CD4-positive, alpha-beta T cell treated with Interleukin-4 for 4 hours (primary cell): ENCODE data around the gene GJC2.

Experiments used
- DNase-seq: peaks from one replicate; pipeline ENCODE4 v3.0.0-alpha.2; 2020

Gene GJC2

DNA sequence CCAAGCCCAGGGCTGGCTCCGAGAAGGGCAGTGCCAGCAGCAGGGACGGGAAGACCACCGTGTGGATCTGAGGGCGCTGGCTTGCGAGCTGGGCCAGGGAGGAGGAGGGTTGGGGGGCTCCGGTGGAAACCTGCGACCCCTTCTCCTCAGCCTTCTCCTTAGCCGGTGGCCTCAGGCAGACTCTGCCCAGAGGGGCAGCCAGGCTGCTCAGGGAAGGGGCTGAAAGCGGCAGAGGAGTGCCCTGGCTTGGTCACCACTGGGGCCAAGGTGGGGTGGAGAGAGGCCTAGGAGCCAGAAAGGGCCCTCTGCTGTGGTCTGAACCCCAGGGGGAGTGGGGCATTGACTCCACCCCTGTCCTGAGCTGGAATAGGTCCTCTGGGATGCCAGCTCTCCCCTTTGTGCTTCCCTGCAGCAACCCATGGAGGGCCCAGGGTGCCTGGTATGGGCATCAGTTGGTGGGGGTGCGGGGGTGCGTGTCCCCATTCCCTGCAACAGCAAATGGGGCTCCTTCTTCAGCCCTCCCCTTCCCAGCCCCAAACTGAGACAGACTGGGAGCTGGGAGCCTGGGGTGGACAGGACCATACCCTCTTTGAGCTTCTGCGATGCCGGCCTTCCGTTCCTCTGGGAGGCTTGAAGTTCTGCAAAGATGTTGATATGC is 9.4 kb downstream of the GJC2 start:
- DNase-seq, result no peak

DNA sequence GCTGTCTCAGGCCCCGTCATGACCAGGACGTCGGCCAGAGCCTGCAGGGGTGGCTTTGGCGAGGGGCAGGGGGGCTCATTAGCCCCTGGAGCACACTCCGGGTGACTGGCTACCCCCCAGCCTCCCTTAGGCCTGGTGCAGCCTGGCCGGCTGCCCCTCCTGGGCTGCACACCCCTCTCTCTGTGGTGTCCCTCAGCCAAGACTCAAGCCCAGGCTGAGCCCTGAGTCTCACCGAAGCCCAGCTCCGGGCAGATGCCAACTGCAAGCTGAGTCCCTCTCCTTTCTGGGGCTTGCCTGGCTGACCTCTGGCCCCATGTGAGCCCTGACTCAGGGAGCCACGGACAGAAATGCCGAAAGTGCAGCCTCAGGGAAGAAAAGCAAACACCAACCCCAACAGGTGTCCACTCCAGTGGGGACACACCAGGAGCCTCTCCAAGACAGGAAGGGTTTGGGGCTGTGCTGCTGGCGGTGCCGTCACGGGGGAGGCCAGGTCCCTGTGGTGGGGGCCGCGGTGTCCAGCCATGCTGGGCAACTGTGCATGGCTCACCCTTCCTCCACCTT is 10.6 kb downstream of the GJC2 start:
- DNase-seq, result no peak

DNA sequence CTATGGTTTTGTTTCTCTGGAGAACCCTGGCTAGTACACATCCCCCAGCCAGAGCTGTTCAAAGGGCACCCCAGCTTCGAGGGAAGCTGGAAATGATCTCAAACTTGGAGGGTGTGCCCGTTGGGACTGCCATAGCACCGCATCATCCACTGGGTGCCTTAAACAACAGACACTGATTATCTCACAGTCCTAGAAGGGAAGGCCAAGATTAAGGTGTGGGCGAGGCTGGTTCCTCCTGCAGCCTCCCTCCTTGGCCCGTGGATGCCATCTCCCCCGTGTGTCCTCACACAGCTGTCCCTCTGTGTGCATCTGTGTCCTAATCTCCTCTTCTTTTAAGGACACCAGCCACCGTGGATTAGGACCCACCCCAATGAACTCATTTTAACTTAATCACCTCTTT is 11.6 kb downstream of the GJC2 start:
- no peak for DNase-seq

DNA sequence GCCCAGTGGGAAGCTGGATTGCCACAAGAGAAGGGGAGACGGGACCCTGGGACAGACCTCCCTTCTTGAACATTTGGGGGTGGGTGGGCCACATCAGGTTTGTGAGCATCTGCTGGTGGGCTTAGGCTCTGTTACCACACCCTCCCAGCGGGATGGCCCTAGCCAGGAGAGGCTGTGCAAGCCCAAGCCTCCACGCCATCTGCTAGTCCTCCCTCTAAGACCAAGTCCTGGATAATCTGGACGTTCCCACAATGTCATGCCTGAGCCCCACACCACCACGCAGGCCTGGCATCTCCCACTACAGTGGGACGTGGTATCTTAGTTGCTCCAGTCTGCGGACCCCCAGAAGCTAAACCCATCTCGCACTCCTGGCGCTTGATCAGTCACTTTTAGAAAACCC is 12.1 kb downstream of the GJC2 start:
- no peak for DNase-seq

DNA sequence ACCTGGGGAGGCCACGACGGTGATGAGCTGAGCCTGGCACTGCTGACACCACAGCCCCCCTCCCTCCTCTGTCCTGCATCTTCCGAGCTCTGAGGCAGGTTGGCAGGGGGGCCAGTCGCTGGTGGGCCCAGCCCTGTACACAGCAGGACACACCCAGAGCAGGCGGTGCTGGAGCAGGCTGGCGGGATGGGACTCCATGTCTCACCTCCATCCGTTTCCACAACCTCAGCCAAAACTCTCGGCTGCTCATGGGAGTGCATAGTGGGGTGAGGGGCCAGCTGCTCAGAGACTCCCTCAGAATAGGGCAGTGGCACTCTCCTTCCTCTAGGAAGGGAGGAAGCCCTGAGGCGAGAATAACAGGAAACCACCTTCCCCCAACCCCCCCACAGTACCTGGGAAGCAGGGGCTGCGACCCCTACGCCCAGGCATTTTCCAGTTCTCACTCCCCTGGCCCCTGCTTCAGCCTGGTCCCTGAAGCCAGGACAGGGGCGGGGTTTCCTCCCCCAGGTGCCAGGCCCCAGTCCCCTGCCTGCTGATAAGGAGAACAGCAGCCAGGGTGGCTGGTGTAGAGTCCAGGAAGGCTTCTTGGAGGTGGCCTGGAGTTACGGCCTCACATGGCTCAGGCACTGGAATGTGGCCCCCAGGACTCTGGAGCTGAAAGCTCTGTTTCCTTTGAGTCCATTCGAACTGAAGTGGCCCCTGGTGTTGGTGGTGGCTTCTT is 12.7 kb downstream of the GJC2 start:
- no peak for DNase-seq

DNA sequence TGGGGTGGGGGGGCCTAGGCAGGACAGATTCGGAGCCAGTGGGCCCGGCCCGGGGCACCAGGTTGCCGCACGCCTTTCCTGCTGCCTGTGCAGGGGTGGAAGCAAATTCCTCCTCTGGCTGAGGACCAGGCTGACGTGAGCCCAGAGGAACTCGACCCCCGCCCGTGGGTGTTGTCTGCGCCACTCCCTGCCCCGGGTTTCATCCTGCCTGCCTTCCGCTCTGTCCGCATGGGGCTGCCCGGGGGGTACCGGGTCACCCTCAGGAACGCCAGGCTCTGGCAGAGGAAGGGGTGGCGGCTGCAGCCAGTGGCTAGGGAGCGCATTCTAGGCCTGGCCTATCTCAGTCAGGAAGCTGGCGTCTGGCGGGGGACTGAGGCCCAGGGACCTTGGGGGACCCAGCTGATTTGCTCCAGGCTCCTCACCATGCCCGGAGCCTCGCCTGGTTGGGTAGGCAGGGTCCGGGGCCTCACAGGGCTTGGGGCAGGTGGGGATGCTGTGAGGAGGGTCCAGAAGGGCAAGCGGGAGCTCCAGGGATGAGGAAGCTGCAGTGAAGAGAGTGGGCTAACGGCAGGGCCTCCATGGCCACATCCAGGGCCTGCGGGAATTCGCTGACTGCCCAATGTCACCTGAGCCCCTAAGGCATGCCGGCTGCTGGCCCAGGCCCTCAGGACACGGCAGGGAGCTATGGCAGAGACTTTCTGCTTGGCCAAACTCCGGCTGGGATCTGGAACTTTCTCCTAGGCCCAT is 13.4 kb downstream of the GJC2 start:
- DNase-seq, result no peak

DNA sequence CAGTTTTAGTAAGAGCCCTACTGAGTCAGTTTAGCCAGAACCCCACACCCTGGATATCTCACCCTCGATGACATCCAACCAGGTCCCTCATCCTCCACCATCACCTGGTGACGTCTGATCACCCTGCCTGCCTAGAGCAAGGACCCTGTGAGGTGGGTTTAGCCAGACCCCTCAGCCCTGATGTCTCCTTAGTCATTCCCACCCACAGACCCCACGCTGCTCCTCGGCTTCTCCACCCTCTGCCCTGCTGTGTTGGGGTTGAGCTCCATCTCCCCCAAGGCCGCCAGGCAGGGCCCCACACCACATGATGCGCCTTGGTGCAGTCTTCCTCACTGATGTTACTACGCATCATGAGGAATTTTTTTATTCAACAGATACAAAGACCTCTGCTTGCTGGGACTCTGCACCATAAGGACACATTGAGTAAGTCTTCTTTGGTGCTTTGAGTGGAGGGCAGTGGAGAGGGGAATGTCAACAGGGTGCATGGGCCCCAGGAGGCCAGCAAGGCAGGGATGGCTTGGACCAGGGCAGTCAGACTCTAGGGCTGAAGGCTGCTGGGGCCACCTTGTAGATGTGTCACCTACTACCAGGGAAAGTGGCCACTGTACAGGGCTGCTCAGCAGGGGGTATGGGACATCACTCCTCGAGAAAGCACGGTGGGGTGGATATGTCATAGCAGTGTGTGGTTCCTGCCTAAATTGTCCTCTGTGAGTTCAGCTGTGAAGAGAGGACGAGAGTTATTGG is 14.2 kb downstream of the GJC2 start:
- DNase-seq, result no peak

DNA sequence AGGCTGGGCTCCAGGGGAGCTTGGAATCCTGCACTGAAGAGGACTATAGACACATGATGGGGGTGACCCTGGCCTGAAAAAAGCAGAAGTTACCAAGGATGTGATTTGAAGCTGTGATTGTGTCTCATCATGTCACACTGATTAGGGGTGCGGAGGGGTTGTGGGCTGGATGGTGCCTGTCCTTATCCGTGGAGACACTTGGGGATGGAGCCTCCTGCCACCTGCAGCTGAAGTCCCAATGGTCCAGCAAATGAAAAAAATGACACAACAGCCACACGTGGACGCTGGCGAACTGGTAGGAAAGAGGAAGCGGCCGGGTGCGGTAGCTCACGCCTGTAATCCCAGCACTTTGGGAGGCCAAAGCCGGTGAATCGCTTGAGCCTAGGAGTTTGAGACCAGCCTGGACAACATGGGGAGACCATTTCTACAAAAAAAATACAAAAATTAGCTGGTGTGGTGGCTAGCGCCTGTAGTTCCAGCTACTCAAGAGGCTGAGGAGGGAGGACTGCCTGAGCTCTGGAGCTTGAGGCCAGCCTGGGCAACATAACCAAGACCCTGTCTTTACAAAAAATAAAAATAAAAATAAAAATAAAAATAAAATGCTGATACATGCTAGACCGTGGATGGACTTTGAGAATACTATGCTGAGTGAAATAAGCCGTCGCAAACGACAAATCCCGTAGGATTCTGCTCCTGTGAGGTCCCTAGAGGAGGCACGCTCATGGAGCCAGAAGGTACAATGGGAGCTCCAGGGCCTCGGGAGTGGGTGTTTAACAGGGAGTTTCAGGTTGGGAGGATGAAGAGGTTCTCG is 15.0 kb downstream of the GJC2 start:
- no peak for DNase-seq

DNA sequence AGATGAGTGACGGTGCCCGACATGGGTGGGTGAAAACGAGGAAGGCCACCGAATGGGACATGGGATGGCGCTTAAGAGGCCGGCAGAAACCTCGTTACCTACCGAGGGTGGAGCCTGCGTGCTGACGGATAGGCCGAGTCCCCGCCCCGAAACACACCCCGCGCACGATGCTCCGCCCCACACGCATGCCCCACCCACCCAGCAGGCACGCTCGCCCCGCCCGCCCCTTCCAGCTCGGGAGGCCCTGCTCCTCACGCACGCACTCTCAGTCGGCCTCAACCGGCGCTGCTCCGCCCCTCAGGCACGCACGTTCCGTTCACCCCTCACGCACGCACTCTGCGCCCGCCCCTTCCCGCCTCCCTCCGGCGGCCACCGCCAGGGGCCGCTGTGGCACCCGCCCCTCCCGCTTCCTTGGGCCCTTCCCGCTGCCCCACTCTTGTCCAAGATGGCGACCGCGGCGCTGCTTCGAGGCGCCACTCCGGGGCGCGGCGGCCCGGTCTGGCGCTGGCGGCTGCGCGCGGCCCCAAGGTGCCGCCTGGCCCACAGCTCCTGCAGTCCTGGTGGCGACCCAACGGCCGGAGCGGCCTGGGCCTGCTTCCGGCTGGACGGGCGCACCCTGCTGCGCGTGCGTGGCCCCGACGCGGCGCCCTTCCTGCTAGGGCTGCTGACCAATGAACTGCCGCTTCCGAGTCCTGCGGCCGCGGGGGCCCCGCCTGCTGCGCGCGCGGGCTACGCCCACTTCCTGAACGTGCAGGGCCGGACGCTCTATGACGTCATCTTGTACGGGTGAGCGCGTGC is 15.8 kb downstream of the GJC2 start, which contains the start of gene IBA57:
Gene IBA57 (plus strand): TSS at position 433 of the 798 bp plus-strand sequence. CDS start 13 bp downstream, at position 446.
- DNase-seq, result peak; percentile 99

DNA sequence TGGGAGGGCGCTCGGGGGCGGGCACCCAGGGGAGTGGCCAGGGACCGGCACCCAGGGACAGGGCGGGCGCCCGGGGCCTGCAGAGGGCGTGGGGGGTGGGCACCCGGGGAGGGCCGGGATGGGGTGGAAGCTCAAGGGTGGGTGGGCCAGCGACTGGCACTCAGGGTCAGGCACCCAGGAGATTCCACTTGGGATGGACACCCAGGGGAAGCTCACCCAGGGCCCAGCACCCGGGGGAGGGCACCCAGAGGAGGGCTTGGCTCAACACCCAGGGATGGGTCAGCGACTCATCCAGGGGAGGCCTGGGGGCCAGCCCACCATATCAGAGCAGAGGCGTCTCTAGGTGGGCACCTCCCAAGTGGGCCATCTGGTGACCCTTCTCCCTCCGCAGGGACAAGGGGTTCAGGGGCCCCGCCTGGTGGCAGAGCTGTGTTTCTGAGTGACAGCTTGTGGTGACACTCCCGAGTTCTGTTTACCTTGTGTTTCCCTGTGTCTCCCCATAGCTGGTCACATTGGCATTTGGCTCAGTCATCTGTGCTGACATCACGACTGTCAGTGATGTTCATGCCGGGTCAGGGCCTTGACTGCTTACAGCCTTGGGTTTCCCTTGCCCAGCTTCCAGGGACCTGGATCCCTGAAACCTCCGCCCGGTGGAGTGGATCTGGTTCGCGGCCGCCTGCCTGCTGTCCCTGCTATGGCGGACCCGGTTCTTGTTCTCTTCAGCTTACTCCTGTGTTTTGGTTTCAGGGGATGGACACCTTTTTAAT is 16.6 kb downstream of the GJC2 start:
- peak; percentile 67 for DNase-seq

DNA sequence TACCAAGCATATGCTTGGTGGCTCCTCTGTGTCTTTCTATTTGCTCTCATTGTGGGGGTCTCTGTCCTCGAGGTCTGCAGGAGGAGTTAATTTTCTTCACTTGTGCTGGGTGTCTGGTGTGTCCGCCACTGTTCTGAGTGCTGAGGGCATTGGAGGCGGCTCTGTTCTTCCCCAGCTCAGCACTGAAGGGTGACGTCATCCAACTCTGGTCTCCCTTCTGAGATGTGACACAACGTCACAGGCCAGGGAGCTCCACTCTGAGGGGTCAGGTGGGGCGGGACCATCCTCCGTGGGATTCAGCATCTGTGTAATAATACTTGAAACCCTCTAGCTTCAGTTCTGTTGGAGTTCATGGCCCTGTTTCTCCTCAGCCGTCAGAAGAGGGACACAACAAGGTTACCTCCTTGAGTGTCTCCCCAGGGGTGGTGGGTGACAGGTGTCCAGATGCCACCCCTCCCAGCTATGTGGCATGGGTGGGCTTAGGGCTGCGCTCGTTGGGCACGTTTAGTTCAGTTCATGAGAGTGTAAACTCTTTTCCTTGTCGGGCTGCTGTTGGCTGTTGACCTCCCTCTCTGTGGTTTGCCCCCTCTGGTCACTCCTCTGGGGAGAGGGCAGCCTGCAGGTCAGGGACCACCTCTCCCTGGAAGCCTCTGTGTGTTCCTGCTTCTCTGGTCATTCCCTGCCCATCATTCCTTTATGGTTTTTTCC is 19.0 kb downstream of the GJC2 start:
- no peak for DNase-seq

DNA sequence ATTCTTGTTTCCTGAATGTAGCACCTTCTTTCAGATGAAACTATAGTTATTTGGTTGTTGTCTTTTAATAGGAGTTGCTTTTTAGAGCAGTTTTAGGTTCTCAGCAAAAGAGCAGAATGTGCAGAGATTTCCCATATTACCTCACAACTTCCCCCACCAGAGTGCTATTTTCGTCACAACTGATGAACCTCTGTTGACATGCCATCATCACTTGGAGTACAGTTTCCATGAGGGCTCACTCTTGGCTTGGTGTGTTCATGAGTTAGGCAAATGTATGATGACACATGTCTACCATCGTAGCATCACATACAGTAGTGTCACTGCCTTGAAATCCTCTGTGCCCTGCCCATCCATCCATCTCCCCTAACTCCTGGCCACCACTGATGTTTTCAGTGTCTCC is 19.6 kb downstream of the GJC2 start:
- no peak for DNase-seq

DNA sequence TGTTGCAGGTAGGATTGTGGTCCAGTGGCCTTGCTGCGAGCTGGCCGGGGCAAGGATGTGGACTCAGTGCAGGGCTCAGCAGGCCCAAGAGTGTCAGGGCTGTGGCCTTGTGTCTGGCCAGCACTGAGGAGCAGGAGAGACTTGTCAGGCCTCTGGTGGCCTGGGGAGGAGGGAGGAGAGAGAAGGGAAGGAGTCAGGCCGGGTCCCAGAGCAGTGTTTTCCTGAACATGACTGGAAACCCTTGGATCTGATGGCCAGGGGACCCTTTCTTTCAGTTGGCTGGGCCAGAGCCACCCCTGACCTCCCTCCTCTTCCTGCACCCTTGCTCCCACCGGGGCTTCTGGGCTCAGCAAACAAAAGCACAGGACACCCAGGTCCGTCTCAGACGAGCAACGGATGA is 20.9 kb downstream of the GJC2 start:
- no peak for DNase-seq

DNA sequence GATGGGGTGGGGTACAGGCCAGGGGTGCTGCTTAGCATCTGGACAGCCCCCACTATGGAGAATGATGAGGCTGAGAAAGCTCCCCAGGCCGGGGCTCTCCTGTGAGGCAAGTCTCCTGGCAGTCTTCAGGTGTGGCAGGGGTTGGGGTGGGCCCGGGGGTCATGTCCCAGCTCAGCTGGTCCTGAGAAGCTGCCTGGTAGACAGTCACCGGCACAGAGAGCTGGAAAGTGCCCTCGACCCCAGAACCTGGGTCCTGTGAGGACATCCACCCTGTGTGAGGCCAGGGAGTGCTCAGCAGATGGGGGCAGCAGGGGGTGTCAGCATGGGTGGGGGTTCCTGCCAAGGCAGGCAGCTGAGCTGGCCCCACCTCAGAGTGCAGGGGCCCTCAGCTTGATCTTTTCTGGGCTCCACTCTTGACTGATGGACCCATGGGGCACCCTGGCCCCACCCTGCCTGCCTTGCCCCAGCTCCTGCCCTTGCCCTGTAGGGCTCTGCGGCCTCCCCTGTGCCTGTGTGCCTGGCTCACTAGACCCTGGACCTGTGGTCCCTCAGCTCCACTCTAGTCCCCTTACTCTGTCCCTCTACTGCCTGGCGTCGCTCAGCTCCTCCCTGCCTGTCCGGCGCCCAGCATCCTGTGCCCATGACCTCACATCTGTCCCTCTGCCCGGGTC is 21.6 kb downstream of the GJC2 start:
- no peak for DNase-seq

DNA sequence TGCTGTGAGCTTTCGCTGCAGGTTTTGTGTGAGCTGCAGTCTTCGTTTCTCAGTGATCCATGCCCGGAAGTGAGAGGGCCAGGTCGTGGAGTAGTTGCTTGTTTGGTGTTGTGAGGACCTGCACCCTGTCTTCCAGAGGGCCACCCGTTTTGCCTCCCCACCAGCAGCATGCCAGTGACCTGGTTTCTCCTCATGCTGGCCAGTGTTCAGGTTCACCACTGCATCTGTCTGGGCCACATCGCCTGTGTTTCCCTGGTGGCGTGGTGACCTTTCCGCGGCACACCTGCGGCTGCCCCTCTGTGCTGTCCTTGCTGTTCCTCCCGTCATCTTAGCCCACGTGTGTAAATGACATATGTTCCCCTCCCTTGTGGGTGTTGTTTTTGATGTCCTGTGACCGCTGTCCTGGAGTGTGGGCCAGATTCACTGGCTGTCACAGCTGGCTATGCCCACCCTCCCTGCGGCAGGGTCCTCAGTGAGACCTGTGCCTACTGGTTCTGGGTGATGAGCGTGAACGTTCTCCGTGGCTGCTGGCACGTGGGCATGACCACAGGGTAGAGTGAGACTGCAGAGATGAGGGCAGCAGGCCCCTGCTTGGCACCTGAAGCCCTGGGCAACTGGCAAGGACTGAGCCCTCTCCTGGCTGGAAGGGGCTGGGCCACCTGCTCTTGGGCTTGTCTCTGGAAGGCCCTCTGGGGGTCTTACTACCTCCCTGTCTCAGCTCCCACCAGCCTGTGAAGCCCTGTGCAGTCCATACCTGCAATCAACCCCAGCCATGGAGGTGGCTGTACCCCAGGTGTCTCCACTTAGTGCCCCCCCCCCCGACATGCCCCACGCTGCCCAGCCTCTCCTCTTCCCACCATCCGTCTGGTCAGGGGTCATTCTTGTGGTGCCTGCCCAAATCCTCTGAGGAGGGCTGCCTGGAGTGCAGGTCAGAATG is 23.1 kb downstream of the GJC2 start:
- no peak for DNase-seq

DNA sequence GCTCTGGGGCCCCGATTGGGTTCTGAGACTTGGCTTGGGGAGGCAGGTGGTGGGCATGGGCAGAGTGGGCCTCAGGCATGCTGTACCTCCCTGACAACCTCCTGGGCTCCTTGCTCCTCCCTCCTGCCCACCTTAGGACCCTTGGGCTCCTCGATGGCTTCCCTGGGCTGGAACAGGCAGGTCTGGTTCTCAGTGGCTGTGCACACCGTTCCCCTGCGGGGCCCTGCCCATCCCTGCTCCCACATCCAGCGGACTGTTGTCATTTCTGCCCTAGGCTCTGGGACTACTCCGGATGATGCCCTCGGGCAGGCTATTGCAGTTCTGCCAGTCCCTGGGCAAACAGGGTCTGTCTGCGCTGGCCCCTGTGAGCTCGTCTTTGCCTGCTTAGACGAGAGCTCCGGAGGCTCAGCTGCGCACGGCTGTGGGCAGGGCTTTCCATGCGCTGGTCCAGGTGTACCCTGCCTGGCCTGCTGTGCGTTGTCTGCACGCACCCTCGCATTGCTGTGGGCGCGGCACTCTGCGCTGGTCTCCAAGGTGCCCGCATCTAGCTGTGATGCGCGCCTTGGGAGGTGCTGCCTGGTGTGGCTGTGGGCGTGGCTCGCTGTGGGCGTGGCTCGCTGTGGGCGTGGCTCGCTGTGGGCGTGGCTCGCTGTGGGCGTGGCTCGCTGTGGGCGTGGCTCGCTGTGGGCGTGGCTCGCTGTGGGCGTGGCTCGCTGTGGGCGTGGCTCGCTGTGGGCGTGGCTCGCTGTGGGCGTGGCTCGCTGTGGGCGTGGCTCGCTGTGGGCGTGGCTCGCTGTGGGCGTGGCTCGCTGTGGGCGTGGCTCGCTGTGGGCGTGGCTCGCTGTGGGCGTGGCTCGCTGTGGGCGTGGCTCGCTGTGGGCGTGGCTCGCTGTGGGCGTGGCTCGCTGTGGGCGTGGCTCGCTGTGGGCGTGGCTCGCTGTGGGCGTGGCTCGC is 24.1 kb downstream of the GJC2 start:
- DNase-seq, result peak; percentile 16
